GM20431 (cell line): ENCODE measurements around the gene VASH1.

Source experiments
- in situ Hi-C: fragments of 300-500 bp; cut with MseI, MboI; formaldehyde crosslinking; loops from one replicate; pipeline ENCODE4 v1.15.0; 2020; ENCODE audit warnings: low sequenced_read_pairs; ENCODE audit not compliant: unreplicated experiment

Gene VASH1

DNA sequence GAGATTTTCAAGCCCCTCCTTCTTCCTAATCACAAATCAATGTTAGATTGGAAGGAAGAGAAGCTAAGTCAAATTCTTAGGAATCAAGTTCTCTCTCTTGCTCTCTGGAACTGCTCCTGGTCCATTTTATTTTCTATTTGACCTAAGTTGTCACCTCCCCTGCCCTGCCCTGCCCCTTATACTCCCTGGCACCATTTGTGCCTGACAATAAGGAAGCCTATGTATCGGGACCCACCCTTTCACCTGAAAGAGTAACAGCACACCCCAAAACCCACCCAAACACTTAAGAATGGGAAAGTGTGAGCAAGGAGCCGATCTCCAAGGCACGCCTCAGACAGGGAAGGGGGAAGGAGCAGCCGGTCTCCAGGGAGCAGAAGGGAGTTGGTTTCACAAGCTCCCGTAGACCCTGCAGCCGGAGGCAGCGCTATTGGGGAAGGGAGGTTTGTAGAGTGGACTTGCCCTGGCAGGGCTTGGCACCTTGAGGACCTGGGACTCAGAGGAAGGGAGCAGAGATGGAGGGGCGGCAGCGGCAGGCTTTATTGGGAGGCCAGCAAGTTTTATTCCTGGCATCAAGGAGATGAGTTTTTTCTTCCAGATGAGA lies 66.5 kb downstream of the VASH1 start:
- in situ Hi-C loops, result no loop called here

DNA sequence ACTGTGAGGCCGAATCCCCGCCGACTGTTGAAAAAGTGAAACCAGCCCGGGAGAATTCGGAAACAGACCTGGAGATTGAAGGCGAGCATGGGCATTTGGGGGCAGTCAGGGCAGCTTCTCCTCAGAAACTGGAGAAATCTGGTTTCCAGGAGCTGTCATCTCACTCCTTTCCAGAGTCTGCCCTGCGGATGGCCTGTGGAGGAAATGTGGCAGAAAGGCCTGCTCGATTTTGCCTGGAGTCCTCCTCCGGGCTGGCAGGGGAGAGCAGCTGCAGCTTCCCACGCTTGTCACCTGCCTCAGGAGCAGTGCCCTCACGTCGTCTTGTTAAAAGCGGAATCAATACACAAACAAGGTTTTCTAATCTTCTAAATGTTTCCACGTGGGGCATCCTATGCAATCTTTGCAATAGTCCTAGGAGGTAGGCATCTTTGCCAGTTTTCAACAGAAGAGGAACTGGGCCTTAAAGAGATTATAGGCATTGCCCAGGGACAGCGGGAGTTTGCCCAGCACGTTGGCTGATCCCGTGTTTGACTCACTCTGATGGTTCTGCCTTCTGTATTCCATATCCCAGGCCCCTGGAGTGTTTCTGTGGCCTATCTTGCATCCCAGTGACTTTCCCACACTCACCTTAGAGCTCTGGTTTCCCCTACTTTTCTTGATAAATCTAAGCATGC lies 67.2 kb downstream of the VASH1 start:
- in situ Hi-C loops, result no loop called here

DNA sequence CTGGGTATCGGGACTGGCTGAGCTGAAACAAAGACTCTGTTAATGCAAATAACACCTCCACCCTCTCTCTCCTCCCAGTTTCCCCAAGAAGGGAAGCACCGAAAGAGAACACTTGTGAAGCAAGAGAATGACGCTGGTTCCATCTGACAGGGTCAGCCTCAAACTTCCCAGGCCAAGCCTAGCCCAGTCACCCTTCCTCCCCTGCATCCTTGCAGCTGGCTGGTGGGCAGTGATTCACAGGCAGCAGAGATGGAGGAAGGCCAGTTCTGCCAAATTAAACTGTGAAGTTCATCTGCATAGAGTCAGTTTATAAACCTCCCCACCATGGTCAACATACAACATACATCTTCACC lies 67.7 kb downstream of the VASH1 start:
- in situ Hi-C loops, result no loop called here

DNA sequence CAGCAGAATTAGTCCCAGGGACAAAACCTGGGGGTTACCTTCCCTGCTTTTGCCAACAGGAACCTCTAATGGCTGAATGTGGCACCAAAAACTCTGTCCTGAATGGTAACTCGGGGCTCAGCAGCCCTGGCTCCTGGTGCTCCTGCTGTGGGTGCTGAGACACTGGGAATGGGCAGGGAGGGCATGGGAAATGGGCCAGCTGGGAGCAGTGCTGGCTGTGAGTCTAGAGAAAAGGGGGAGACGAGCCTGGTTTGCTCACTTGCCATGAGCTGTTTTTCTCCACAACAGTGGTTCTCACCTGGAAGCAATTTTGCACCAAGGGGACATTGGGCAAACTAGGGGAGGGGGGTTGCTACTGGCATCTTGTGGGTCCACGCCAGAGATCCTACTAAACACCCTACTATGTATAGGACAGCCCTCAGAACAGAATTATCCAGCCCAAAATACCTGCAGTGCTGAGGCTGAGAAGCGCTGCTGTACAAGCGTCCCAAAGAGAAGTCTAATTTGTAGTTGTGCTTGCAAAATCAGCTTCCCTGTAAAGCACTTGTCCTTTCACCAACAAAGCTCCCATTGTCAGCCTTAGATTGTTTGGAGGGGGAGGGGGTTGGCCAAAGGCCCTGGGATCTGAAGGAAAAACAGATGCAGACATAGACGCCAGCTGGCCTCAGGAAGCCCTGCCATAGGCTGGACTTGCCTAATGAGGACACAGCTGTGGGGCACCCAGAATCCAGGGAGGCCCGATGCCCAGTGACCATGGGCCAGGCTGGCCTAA lies 68.6 kb downstream of the VASH1 start:
- in situ Hi-C loops, result no loop called here

DNA sequence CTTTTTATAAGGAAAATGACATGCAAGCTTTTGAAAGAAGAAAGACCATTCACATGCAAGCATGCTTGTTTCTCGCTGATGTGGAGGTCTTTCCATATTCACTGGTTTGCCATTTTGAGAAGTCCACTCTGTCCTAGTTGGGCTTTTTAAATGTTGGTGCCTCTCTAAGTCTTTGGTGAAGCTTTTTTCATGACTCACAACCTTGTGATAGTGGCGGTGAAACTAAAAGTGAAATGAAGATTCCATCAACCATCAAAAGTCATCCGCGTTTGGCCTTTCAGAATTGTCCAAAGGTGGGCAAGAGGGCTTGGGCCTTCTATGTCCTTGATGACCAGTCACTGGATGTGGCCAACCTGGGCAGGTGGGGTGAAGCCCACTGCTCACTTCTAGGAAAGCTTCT lies 69.3 kb downstream of the VASH1 start:
- in situ Hi-C loops, result no loop called here

DNA sequence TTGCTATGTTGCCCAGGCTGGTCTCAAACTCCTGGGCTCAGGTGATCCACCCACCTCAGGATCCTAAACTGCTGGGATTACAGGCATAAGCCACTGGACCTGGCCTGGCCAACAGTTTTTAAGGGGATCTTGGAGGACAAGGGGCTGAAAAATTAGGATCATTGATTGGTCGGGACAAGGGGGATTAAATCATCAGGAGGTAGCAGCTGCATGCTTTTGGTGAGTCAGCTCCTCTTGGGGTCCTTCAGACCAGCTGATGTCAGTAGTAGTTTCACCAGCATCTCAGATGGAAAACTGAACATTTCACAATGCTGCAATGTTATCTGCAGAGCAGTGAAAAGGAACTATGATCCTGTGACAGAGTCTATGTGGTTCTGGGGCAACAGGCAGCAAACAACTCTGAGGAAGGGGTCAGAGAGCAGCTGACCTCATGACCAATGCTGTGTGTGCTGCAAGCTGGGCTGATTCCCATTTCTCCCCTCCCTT lies 71.3 kb downstream of the VASH1 start:
- in situ Hi-C loops, result no loop called here
